HG03039 (cell line): ENCODE measurements around the gene TMEM150B.

Experiments
- ATAC-seq: cut with Tn5 transposase; IDR thresholded peaks from one replicate; pipeline ENCODE4 v1.9.1; 2021; ENCODE audit warnings: mild to moderate bottlenecking, moderate library complexity; ENCODE audit not compliant: unreplicated experiment

TMEM150B gene

GRCh38 chr19:55308281-55308680, 16.9 kb downstream of the TMEM150B start:
- ATAC-seq, result no peak

DNA sequence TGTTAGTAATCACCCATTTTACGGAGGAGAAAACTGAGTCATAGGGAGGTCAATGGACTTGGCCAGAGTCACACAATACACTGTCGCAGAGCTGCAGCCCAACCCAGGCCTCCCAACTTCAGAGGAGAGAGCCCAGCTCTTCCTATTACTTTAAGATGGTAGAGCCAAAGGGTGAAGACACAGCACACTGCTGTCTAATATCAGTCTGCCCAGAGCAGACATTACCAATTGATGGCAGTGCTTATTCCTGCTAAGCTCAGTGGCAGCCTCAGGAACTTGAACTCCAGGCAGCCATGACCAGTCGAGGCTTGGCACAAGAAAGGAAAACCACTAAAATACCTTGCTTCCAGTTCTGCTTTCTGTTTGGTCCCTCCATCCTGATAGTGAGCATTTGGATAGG, 18.4 kb downstream of the TMEM150B start:
- no peak for ATAC-seq

DNA sequence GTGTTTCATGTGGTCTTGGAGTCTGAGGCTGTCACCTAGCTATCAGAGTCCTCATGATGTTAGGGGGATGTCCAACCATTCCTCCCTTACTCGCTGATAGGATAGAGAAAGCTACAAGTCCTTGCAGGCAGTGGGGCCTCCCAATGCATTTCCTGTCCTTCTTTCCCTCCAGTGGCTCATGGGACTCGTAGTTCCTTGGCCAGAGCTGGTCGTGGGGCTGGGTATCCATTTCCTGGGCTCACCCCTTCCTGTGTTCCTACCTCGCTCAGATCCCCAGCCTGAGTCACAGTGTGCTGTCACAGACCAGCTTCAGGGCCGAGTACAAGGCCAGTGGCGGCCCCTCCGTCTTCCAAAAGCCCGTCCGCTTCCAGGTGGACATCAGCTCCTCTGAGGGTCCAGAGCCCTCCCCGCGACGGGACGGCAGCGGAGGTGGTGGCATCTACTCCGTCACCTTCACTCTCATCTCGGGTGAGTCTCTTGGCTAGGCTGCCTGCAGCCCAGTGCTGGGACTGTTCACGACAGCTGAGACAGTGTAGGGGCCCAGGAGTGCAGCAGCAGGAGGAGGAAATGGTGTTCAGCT, 19.1 kb downstream of the TMEM150B start:
- ATAC-seq, result no peak

GRCh38 chr19:55305491-55305890, 19.6 kb downstream of the TMEM150B start:
- no peak for ATAC-seq

DNA sequence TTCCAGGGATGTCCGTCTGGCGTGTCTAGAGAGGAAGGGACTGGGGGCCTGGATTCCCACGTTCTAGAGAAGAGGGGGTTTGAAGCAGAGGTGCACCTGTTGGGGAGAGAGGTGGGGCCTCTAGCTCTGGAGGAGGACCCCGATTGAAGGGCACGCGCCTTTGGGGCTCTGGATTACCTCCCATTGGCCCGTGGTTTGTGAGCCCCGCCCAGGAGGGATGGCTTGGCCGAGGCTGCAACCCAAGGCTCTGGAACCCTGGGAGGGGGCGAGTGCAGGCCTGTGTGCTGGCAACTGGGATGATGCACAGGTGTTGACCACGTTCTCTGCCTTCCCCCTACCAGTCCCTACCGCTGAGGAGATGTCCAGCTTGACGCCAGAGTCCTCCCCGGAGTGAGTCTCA, 20.2 kb downstream of the TMEM150B start:
- ATAC-seq, result no peak

- ATAC-seq, result no peak
These were observed 20.7 kb downstream of the TMEM150B start for GRCh38 chr19:55304279-55304978.

DNA sequence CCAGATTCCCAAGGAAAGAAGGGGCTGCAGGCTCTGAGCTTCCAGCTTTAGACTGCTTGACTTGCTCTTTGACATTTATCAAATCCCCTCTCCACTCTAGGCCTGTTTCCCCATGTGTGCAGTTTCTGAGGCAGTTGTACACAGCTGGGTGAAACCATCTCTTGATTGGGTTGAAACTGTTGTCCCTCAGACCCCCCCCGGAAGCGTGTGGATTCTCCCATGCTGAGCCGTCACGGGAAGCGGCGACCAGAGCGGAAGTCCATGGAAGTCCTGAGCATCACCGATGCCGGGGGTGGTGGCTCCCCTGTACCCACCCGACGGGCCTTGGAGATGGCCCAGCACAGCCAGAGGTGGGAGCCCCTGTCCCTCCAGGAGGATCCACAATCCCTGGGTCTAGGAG, 21.7 kb downstream of the TMEM150B start:
- ATAC-seq, result no peak

- ATAC-seq, result no peak
These were observed 22.8 kb downstream of the TMEM150B start for GRCh38 chr19:55302318-55302703.

DNA sequence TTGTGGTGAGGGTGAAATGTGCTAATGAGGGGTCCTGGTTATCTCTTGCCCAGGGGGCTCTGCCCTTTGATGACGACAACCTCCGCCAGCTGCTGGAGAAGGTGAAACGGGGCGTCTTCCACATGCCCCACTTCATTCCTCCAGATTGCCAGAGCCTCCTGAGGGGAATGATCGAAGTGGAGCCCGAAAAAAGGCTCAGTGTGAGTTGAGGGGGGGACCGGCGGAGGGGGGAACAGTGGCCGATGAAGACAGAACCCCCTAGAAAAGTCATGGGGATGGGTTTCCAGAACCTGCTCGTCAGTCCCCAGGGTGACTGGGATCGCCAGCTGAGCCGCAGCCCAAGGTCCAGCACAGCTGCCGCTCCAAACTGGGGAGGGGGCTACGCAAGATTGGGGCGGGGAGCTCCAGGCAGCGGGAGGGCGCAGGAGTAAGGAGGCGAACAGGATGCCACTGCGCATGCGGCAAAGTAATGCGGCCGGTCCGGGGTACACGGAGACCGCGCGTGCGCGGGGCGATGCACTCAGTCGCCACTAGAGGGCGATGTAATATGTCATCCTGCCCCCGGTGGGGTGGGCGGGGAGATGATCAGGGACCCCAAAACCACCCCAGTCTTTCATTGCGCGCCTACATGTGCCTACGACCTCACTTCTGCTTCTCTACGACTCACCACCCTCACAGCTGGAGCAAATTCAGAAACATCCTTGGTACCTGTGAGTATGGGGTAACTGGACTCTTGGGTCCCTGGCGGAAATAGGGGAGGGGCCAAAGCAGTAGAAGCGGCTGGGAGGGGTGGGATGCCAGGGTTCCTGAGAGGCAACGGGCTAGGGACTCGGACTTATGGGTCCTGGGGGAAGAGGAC, 23.5 kb downstream of the TMEM150B start:
- peak; percentile 57 for ATAC-seq

GRCh38 chr19:55300886-55301458, 24.2 kb downstream of the TMEM150B start:
- ATAC-seq, result no peak

GRCh38 chr19:55299991-55300390, 25.1 kb downstream of the TMEM150B start:
- no peak for ATAC-seq

- ATAC-seq, result no peak
These were observed 27.9 kb downstream of the TMEM150B start for GRCh38 chr19:55297267-55297666.

GRCh38 chr19:55289117-55289796, 35.9 kb downstream of the TMEM150B start:
- ATAC-seq, result no peak

DNA sequence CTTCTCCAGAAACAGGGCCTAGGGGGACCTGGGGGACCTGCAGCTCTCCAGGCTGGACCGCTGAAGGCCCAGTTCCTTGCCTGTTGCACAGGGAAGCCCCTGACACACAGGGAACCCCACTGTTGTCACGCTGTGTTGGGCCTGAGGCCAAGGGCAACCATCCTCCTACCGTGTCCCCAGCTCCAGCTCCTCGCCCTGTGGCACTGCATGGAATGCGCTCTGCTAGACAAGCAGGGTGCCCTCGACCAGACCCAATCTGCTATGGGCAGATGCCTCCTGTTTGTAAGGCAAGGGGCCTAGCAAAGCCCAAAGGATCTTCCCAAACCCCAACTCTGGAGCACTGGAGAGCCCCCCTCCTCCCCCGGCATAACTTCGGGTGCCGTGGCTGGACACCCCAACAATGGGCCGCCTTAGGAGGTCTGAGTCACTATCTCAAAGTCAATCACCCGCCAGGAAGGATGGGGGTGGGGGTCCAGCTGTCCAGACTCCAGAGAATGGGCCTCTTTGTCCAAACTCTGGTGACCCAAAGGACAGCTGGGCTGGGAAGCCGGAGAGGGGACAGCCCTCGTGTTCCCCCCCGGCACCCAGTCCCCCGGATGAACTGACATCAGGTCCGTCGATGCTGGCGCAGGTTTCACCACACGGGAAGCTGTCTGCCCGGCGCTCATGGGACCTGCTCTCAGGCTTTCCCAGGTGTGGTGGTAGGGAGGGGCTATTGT, 37.6 kb downstream of the TMEM150B start:
- no peak for ATAC-seq

DNA sequence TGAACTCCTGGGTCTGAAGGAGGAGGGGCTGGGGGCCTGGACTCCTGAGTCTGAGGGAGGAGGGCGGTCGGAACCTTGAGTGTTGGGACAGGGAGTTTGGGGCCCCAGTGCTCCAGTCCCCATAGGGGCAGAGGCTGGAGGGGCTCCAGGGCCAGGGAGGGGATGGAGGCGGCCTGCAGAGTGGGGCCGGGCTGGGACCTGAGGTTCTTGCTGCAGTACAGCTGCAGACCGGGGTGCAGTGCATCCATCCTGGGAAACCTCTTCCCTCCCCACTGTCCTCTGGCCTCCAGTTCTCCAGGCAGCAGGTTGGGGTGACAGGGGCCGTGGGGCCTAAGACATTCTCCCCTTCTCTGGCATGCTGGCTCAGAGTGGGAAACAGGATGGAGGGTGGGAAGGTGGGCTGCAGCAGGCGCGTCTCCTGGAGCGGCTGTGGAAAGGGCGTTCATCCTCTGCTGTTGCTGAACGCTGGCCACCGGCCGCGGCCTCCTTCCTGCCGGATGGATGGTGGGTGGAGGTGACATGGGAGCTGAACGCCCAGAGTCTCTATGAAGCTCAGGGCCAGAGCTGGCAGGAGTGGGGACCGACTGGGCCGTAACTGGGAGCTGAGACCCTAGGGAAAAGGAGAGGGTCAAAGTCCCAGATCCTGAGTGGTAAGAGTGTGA, 39.8 kb downstream of the TMEM150B start:
- ATAC-seq, result no peak

GRCh38 chr19:55284405-55285058, 40.6 kb downstream of the TMEM150B start:
- no peak for ATAC-seq

DNA sequence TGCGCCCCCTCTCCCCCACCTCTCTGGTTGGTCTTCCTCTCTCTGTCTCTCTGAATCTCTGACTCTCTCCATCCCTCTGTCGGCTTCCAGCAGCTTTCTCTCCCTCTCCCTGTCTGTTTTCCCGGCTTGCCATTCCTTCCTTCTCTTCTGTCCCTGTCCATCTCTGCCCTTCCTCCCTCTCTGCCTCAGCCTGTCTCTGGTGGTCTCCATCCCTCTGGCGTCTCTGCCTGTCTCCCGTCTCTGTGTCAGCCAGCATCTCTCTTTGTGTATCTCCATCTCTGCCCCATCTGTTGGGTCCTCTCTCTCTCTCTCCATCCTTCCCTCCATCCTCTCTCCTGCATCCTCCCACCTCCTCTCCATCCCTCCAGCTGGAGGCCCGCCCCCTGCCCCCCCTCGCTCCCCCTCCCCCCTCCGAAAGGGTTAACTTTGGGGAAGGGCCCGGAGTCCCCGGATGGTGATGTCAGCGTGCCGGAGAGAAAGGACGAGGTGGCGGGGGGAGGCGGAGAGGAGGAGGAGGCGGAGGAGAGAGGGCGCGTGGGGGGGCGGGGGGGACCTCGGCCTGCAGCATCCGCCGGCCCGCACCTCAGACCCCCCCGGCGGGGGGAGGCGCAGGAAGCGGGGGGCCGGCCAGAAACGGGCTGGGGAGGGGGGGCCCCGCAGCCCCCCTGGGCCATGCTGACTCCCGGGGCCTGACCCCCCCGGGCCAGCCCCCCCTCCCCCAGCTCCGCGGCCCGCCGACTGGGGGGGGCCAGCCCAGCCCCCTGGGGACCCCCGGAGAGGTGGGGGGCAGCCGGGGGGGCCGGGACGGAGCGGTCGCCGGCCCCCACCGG, 41.4 kb downstream of the TMEM150B start, which contains the start of gene BRSK1:
BRSK1 (plus strand) TSS at position 450 of the 830 bp plus-strand sequence. CDS start 446 bp downstream, outside the sequence.
- no peak for ATAC-seq
